Loucy (cell line): ENCODE measurements around the gene THRSP.
A peak's percentile ranks its signal among the peaks of the same experiment; 100 is the strongest.

ENCODE experiments used
- H2AFZ ChIP-seq: fragments of 200-600 bp; sonication (generic); 2 replicates; pipeline ENCODE4 v1.6.0; 2016; ENCODE audit warnings: antibody characterized with exemption, mild to moderate bottlenecking, low read length, moderate library complexity
- H3F3A ChIP-seq: fragments of 200-600 bp; 2 replicates; pipeline ENCODE4 v1.6.0; 2016; ENCODE audit warnings: antibody characterized with exemption, low read depth, mild to moderate bottlenecking
- H3K27me3 ChIP-seq: fragments of 200-600 bp; sonication (generic); 2 replicates; pipeline ENCODE4 v1.6.1; 2014; ENCODE audit warnings: low read length, mild to moderate bottlenecking; ENCODE audit not compliant: insufficient read depth, poor library complexity, severe bottlenecking
- H3K36me3 ChIP-seq: fragments of 200-600 bp; sonication (generic); 2 replicates; pipeline ENCODE4 v1.6.1; 2016; ENCODE audit warnings: low read length; ENCODE audit not compliant: insufficient read depth
- H3K4me1 ChIP-seq: fragments of 200-600 bp; sonication (generic); 2 replicates; pipeline ENCODE4 v1.5.1; 2014; ENCODE audit warnings: low read length, mild to moderate bottlenecking; ENCODE audit not compliant: insufficient read depth, poor library complexity, severe bottlenecking
- H3K4me2 ChIP-seq: fragments of 200-600 bp; sonication (generic); 2 replicates; pipeline ENCODE4 v1.6.0; 2014; ENCODE audit warnings: antibody characterized with exemption, low read length, low read depth, mild to moderate bottlenecking; ENCODE audit not compliant: poor library complexity, severe bottlenecking
- H3K4me3 ChIP-seq: fragments of 200-600 bp; sonication (generic); 2 replicates; pipeline ENCODE4 v1.5.1; 2014; ENCODE audit warnings: low read length, mild to moderate bottlenecking, mixed read lengths; ENCODE audit not compliant: poor library complexity, severe bottlenecking
- H3K79me2 ChIP-seq: fragments of 200-600 bp; sonication (generic); 2 replicates; pipeline ENCODE4 v1.6.1; 2014; ENCODE audit warnings: low read length; ENCODE audit not compliant: insufficient read depth
- H3K9ac ChIP-seq: fragments of 200-600 bp; sonication (generic); 2 replicates; pipeline ENCODE4 v1.6.0; 2014; ENCODE audit warnings: mild to moderate bottlenecking, low read depth, low read length, moderate library complexity; ENCODE audit not compliant: poor library complexity, severe bottlenecking
- H3K9me2 ChIP-seq: fragments of 200-600 bp; sonication (generic); replicated peaks from 2 replicates; pipeline ENCODE4 v1.6.1; 2016; ENCODE audit warnings: low read depth, low read length, mixed read lengths
- H3K9me3 ChIP-seq: fragments of 200-600 bp; sonication (generic); 2 replicates; pipeline ENCODE4 v1.6.1; 2014; ENCODE audit warnings: mild to moderate bottlenecking, antibody characterized with exemption, low read length, low read depth; ENCODE audit not compliant: insufficient read depth
- H4K20me1 ChIP-seq: fragments of 200-600 bp; sonication (generic); 2 replicates; pipeline ENCODE4 v1.6.0; 2014; ENCODE audit warnings: antibody characterized with exemption, low read length, mild to moderate bottlenecking; ENCODE audit not compliant: insufficient read depth, poor library complexity, severe bottlenecking
- EZH2phosphoT487 ChIP-seq: fragments of 200-600 bp; IDR thresholded peaks from 2 replicates; pipeline ENCODE4 v1.6.1; 2018; ENCODE audit warnings: antibody characterized with exemption, mild to moderate bottlenecking, moderate library complexity, borderline replicate concordance
- TF ChIP-seq, protein P1 (sequence below): fragments of 200-600 bp; sonication (generic); conservative IDR thresholded peaks from 2 replicates; pipeline ENCODE4 v1.5.1; 2014; ENCODE audit warnings: mild to moderate bottlenecking, antibody characterized with exemption, low read length

Gene THRSP

DNA sequence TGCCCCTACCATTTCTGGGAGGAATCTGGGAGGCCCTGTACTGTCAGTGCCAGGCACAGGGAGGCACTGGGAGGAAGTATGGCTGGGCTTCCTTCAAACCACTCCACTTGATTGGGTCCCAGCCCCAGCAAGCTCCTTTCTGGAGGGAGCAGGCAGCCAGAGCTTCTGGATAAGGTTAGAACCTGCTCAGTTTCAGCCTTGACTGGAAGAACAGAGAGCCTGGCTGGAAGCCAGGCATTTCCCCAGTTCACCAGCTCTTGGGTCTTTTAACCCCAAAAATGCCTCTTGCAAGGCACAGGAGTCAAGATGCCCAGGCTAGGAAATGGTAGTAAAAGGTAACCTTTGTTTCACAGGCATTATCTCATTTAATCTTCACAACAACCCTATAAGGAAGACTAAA lies 31.6 kb upstream of the THRSP start:
- Histone ChIP-seq H3F3A (no peaks in the 10 kb centered on the region), H3K4me2 (no peak overlapping the region), H3K9me3 (no peaks in the 10 kb centered on the region)

DNA sequence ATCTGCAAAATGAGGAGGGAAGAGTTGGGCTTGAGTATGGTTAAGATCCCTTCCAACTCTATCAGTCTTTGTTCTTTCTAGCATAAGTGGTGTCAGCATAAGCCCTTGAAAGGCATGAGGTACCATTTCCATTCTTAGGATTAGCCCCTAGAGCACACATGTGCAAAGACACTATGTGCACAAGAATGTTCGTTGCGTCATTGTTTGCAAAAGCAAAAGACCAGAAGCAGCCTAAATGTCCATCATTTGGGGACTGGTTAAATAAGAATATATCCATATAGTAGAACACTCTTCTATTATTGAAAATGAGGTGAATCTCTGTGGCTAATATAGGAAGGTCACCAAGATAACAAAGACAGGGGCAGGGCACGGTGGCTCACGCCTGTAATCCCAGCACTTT lies 30.6 kb upstream of the THRSP start:
- Histone ChIP-seq H3K27me3 (no peaks in the 10 kb centered on the region), H4K20me1 (no peaks in the 10 kb centered on the region), H3K4me1 (no peaks in the 10 kb centered on the region), H3K9me2 (no peaks in the 10 kb centered on the region), H3K36me3 (no peaks in the 10 kb centered on the region), H2AFZ (no peak overlapping the region), H3F3A (no peaks in the 10 kb centered on the region), H3K4me3 (no peak overlapping the region), H3K9me3 (no peaks in the 10 kb centered on the region), H3K9ac (no peak overlapping the region), H3K79me2 (no peaks in the 10 kb centered on the region), H3K4me2 (no peak overlapping the region)
- TF ChIP-seq, protein P1, sequence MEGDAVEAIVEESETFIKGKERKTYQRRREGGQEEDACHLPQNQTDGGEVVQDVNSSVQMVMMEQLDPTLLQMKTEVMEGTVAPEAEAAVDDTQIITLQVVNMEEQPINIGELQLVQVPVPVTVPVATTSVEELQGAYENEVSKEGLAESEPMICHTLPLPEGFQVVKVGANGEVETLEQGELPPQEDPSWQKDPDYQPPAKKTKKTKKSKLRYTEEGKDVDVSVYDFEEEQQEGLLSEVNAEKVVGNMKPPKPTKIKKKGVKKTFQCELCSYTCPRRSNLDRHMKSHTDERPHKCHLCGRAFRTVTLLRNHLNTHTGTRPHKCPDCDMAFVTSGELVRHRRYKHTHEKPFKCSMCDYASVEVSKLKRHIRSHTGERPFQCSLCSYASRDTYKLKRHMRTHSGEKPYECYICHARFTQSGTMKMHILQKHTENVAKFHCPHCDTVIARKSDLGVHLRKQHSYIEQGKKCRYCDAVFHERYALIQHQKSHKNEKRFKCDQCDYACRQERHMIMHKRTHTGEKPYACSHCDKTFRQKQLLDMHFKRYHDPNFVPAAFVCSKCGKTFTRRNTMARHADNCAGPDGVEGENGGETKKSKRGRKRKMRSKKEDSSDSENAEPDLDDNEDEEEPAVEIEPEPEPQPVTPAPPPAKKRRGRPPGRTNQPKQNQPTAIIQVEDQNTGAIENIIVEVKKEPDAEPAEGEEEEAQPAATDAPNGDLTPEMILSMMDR, result no peak
- TF ChIP-seq EZH2phosphoT487, result no peak

More for the DNA sequence above, 31.6 kb upstream of the THRSP start:
- Histone ChIP-seq H4K20me1 (no peaks in the 10 kb centered on the region), H3K9ac (no peak overlapping the region), H2AFZ (peak overlapping the region; percentile 13; the same call in 1 of the 2 replicates), H3K9me2 (no peaks in the 10 kb centered on the region), H3K4me3 (no peak overlapping the region), H3K79me2 (no peaks in the 10 kb centered on the region), H3K36me3 (no peaks in the 10 kb centered on the region), H3K27me3 (no peaks in the 10 kb centered on the region), H3K4me1 (no peaks in the 10 kb centered on the region)
- TF ChIP-seq, protein P1, result no peak
- TF ChIP-seq EZH2phosphoT487, result no peak

DNA sequence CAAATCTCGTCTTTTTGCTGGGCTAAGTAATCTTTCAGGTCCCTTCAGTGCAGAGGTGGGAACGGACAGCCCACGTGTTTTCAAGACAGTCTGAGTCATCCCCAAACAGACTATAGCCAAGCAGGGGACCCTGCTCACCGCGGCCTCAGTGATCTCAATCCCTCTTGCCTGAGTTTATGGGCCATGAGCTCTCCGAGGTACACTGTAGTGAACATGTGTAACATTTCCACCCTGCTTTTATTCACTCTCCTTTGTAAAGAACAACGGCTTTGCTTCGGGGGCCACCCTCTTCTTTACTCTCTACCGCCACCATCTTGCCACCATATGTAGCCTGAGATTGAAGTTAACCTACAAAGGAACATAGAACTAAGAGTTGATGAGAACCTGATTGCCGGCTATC lies 29.0 kb upstream of the THRSP start:
- Histone ChIP-seq H3K4me1 (no peaks in the 10 kb centered on the region), H3K9me2 (no peaks in the 10 kb centered on the region), H3K36me3 (no peaks in the 10 kb centered on the region), H4K20me1 (no peaks in the 10 kb centered on the region), H3K27me3 (no peaks in the 10 kb centered on the region), H3K9ac (no peak overlapping the region), H3K9me3 (no peaks in the 10 kb centered on the region), H3F3A (no peaks in the 10 kb centered on the region), H2AFZ (no peak overlapping the region), H3K79me2 (no peaks in the 10 kb centered on the region), H3K4me3 (no peak overlapping the region), H3K4me2 (no peak overlapping the region)
- TF ChIP-seq, protein P1, result no peak; the same call in 1 of the 2 replicates
- TF ChIP-seq EZH2phosphoT487, result no peak
